ENCODE data around the gene GRIK4. TPM values are rescaled to one million over a fixed set of nuclear protein-coding genes. Genes with fewer than 3 reads are reported as not detected.

GRIK4 gene
- total RNA-seq, 4 donors from 2014 or later, result 0.09 TPM; not detected in 3

- ATAC-seq (ENCODE audit: low FRiP score) (no peak), DNase-seq (ENCODE audit: low spot score) (no peak)
- TF ChIP-seq CTCF (IDR thresholded peaks at IDR 0.05), result no peak
Observed at GRCh38 chr11:120929090-120929489, 417.5 kb downstream of the GRIK4 start.

- no peak for DNase-seq (ENCODE audit: low spot score)
- TF ChIP-seq CTCF (IDR thresholded peaks at IDR 0.05), result no peak
- no peak for ATAC-seq (ENCODE audit: low FRiP score)
Observed at GRCh38 chr11:120929664-120930154, 418.2 kb downstream of the GRIK4 start.

GRCh38 chr11:120931057-120931779 is 419.7 kb downstream of the GRIK4 start:
- DNase-seq (ENCODE audit: low spot score) (no peak), ATAC-seq (ENCODE audit: low FRiP score) (no peak)
- no peak for TF ChIP-seq CTCF (IDR thresholded peaks at IDR 0.05)

- TF ChIP-seq CTCF (IDR thresholded peaks at IDR 0.05), result no peak
- no peak for DNase-seq (ENCODE audit: low spot score)
- ATAC-seq (ENCODE audit: low FRiP score), result no peak
Observed at GRCh38 chr11:120932305-120932915, 420.9 kb downstream of the GRIK4 start.

- TF ChIP-seq CTCF (IDR thresholded peaks at IDR 0.05), result no peak
- ATAC-seq (ENCODE audit: low FRiP score) (no peak), DNase-seq (ENCODE audit: low spot score) (no peak)
Observed at GRCh38 chr11:120936356-120936755, 424.8 kb downstream of the GRIK4 start.

GRCh38 chr11:120937501-120937900 is 426.0 kb downstream of the GRIK4 start:
- DNase-seq (ENCODE audit: low spot score) (no peak), ATAC-seq (ENCODE audit: low FRiP score) (no peak)
- no peak for TF ChIP-seq CTCF (IDR thresholded peaks at IDR 0.05)

GRCh38 chr11:120938260-120938659 is 426.7 kb downstream of the GRIK4 start:
- TF ChIP-seq CTCF (IDR thresholded peaks at IDR 0.05), result no peak
- no peak for ATAC-seq (ENCODE audit: low FRiP score)

More at GRCh38 chr11:120938260-120938659, 426.7 kb downstream of the GRIK4 start:
- no peak for DNase-seq (ENCODE audit: low spot score)

All from omental fat pad (tissue), 4 donors.